Keratinocyte (primary cell): ENCODE results near the gene GARIN5B.

Experiments
- CTCF ChIP-seq, 3 experiments: IDR thresholded peaks in 1 of 3; conservative IDR thresholded peaks in 1 of 3; optimal IDR thresholded peaks in 1 of 3; 2 replicates in 2 of 3; 3 replicates in 1 of 3; pipeline versions ENCODE3 to v1.5.1; 2011; ENCODE audit warnings: low read length in 3 of 3, mild to moderate bottlenecking in 3 of 3, moderate library complexity in 2 of 3, control low read depth in 1 of 3, inconsistent platforms in 1 of 3; ENCODE audit not compliant: insufficient read depth in 2 of 3; ENCODE audit errors: extremely low read depth in 1 of 3
- EZH2 ChIP-seq: IDR thresholded peaks from one replicate; pipeline ENCODE4 v1.6.1; 2012; ENCODE audit warnings: inconsistent platforms, mild to moderate bottlenecking, low read length, moderate library complexity

GRCh38 chr19:55350620-55351315 lies 12.3 kb downstream of the GARIN5B start:
- TF ChIP-seq CTCF (optimal IDR thresholded peaks at IDR 0.05 in 1 of 3, IDR thresholded peaks at IDR 0.05 in 1 of 3, conservative IDR thresholded peaks at IDR 0.05 in 1 of 3; ENCODE audit: extremely low read depth in 1 of 3, insufficient read depth in 2 of 3, low read length in 3 of 3) (no peak), EZH2 (no peak)
